Hepatocyte (in vitro differentiated cells): ENCODE results near the gene ZFP36L2.

Source experiments
- CTCF ChIP-seq: fragments of 200-600 bp; sonication (generic); IDR thresholded peaks from 2 replicates; pipeline ENCODE4 v1.5.1; 2016; ENCODE audit warnings: antibody characterized with exemption, mild to moderate bottlenecking; ENCODE audit not compliant: poor library complexity
- EZH2 ChIP-seq: fragments of 200-600 bp; sonication (generic); IDR thresholded peaks from 2 replicates; pipeline ENCODE4 v1.6.1; 2016; ENCODE audit warnings: antibody characterized with exemption, mild to moderate bottlenecking, borderline replicate concordance
- EZH2phosphoT487 ChIP-seq: fragments of 200-600 bp; sonication (generic); IDR thresholded peaks from one replicate; pipeline ENCODE4 v1.6.1; 2018; ENCODE audit warnings: antibody characterized with exemption, mild to moderate bottlenecking, low read depth, moderate library complexity; ENCODE audit not compliant: unreplicated experiment, severe bottlenecking

- no peak for TF ChIP-seq CTCF
- no peak for TF ChIP-seq EZH2
- TF ChIP-seq EZH2phosphoT487 = no peak
These were observed 5.2 kb downstream of the ZFP36L2 start for GRCh38 chr2:43221124-43221762.
